ENCODE data around the gene CRISP2. TPM values are rescaled to one million over a fixed set of nuclear protein-coding genes. Genes with fewer than 3 reads are reported as not detected.
A peak's percentile ranks its signal among the peaks of the same experiment; 100 is the strongest.

Gene CRISP2
- total and polyA plus RNA-seq, 9 of the 15 experiments (the other 6 are each of a cell fraction or from before 2014, with no cell fraction given) = not detected

DNA sequence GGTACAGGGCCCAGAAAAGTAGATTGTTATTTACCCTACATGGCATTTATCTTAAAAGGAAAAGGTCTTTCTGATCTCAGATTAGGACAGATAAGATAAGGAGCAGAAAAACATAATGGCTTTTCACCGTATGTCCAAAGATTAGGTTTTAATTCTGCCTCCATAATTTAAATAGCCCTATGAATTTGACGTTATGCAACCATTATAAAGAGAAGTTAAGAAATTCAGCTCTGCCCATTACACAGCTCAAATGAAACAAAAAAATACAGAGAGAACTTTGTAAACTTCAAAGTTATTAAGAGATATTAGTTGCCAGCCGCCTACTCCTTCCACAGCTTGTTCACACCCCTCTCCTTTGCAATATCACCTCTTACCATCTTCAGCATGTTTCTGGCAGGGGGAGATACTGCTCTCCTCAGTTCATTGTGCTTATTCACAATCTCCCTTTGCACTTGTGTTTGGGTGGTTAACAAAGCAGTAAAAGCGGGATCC, 22.7 kb upstream of the CRISP2 start (continued):
- TF ChIP-seq, protein P1, sequence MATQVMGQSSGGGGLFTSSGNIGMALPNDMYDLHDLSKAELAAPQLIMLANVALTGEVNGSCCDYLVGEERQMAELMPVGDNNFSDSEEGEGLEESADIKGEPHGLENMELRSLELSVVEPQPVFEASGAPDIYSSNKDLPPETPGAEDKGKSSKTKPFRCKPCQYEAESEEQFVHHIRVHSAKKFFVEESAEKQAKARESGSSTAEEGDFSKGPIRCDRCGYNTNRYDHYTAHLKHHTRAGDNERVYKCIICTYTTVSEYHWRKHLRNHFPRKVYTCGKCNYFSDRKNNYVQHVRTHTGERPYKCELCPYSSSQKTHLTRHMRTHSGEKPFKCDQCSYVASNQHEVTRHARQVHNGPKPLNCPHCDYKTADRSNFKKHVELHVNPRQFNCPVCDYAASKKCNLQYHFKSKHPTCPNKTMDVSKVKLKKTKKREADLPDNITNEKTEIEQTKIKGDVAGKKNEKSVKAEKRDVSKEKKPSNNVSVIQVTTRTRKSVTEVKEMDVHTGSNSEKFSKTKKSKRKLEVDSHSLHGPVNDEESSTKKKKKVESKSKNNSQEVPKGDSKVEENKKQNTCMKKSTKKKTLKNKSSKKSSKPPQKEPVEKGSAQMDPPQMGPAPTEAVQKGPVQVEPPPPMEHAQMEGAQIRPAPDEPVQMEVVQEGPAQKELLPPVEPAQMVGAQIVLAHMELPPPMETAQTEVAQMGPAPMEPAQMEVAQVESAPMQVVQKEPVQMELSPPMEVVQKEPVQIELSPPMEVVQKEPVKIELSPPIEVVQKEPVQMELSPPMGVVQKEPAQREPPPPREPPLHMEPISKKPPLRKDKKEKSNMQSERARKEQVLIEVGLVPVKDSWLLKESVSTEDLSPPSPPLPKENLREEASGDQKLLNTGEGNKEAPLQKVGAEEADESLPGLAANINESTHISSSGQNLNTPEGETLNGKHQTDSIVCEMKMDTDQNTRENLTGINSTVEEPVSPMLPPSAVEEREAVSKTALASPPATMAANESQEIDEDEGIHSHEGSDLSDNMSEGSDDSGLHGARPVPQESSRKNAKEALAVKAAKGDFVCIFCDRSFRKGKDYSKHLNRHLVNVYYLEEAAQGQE (IDR thresholded peaks at IDR 0.05; ENCODE audit: borderline replicate concordance) = peak; percentile 20; the same call in 1 of the 2 replicates
- TF ChIP-seq, protein P1 (CRISPR knock-in tag; IDR thresholded peaks at IDR 0.05; ENCODE audit: low read depth) = no peak
- TF ChIP-seq RBBP5 (IDR thresholded peaks at IDR 0.05; ENCODE audit: borderline replicate concordance, insufficient read depth, low read length, poor library complexity, severe bottlenecking) (peak; percentile 29), SRF (CRISPR knock-in tag; IDR thresholded peaks at IDR 0.05) (no peak), SMAD3 (CRISPR knock-in tag; conservative IDR thresholded peaks at IDR 0.05) (no peak), CEBPG (CRISPR knock-in tag; IDR thresholded peaks at IDR 0.05) (no peak), CEBPG (tag; conservative IDR thresholded peaks at IDR 0.05 in 1 of 2, IDR thresholded peaks at IDR 0.05 in 1 of 2) (peak in 1 of 2 experiments; percentile 47; a peak in 1 of 4 replicates), CEBPB (tag; IDR thresholded peaks at IDR 0.05) (peak; percentile 68), ZNF384 (IDR thresholded peaks at IDR 0.05; ENCODE audit: low read depth, low read length) (no peak), HDAC3 (IDR thresholded peaks at IDR 0.05; ENCODE audit: borderline replicate concordance, partially characterized antibody) (peak; percentile 64), ZNF41 (CRISPR knock-in tag; conservative IDR thresholded peaks at IDR 0.05) (0 out of 2 replicates have a peak, but pooled peaks have one; percentile 44), BRD9 (IDR thresholded peaks at IDR 0.05; ENCODE audit: low read depth, partially characterized antibody) (peak; percentile 76), EP300 (IDR thresholded peaks at IDR 0.05; ENCODE audit: low read length) (peak; percentile 93), EP400 (IDR thresholded peaks at IDR 0.05) (peak; percentile 49), CTBP1 (IDR thresholded peaks at IDR 0.05; ENCODE audit: borderline replicate concordance) (0 out of 2 replicates have a peak, but pooled peaks have one; percentile 30), L3MBTL2 (IDR thresholded peaks at IDR 0.05) (peak; percentile 81), HDAC2 (IDR thresholded peaks at IDR 0.05) (peak; percentile 73; the same call in 1 of the 2 replicates), LEF1 (IDR thresholded peaks at IDR 0.05) (peak; percentile 90)
- TF ChIP-seq, protein P2, sequence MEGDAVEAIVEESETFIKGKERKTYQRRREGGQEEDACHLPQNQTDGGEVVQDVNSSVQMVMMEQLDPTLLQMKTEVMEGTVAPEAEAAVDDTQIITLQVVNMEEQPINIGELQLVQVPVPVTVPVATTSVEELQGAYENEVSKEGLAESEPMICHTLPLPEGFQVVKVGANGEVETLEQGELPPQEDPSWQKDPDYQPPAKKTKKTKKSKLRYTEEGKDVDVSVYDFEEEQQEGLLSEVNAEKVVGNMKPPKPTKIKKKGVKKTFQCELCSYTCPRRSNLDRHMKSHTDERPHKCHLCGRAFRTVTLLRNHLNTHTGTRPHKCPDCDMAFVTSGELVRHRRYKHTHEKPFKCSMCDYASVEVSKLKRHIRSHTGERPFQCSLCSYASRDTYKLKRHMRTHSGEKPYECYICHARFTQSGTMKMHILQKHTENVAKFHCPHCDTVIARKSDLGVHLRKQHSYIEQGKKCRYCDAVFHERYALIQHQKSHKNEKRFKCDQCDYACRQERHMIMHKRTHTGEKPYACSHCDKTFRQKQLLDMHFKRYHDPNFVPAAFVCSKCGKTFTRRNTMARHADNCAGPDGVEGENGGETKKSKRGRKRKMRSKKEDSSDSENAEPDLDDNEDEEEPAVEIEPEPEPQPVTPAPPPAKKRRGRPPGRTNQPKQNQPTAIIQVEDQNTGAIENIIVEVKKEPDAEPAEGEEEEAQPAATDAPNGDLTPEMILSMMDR (IDR thresholded peaks at IDR 0.05 in 2 of 3, conservative IDR thresholded peaks at IDR 0.05 in 1 of 3; ENCODE audit: insufficient read depth in 2 of 3, low read depth in 1 of 3, low read length in 3 of 3) = peak in 1 of 3 experiments; percentile 30; a peak in 2 of 6 replicates
